Measurements from ENCODE around the gene MLN.

The MLN gene

DNA sequence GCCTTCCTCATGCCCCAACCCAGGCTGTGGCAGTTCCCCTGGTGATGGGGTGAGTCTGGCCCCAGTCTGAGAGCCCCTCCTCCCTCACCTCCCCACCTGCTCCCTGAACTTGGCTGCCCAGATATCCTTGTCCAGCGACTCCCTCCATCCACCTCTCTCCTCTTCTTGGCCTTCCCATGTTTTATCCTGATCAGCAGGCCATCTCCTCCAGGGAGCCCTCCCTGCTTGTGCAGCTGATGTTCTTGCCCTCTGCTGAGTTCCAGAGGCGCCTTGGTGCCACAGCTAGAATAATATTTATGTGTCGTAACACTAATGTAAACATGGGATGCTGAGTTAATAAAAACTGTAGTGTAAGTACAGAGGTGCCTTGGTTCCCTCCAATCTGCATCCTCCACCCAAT lies 46.7 kb downstream of the MLN start:
- TF ChIP-seq, protein P1, sequence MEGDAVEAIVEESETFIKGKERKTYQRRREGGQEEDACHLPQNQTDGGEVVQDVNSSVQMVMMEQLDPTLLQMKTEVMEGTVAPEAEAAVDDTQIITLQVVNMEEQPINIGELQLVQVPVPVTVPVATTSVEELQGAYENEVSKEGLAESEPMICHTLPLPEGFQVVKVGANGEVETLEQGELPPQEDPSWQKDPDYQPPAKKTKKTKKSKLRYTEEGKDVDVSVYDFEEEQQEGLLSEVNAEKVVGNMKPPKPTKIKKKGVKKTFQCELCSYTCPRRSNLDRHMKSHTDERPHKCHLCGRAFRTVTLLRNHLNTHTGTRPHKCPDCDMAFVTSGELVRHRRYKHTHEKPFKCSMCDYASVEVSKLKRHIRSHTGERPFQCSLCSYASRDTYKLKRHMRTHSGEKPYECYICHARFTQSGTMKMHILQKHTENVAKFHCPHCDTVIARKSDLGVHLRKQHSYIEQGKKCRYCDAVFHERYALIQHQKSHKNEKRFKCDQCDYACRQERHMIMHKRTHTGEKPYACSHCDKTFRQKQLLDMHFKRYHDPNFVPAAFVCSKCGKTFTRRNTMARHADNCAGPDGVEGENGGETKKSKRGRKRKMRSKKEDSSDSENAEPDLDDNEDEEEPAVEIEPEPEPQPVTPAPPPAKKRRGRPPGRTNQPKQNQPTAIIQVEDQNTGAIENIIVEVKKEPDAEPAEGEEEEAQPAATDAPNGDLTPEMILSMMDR (IDR thresholded peaks at IDR 0.05; ENCODE audit: insufficient read depth, missing control alignments), result no peak
- DNase-seq (ENCODE audit: insufficient read length, low spot score) (no peak), FAIRE-seq (no peak)

DNA sequence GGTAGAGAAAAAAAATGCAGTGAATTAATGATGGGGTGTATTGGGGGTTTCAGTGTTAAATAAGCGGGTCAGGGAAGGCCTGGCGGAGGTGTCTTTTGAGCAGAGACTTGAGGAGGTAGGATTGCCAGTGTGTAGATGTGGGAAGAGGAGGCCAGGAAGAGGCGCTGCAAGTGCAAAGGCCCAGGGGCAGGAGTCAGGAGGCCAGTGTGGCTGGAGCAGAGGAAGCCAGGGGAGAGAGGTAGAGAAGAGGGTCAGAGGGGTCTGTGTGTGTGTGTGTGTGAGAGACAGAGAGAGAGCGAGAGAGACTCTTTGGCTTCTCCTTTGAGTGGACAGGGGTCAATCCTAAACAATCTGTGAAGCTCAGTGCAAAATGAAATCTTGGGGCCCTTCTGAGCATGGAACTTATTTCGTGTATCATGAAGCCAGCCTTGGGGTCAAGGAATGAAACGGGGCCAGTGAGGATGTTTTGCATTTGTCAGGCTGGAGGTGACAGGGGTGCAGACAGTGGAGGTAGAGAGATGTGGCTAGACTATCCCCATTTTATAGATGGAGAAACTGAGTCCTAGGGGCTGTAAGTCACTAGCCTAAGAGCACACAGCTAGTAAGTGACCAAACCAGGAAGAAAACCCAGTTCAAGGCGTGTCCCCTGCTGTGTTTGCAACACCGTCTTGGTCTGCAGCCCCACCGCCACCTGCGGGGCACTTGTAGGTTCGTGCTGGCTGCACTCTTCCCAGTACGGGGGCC lies 47.4 kb downstream of the MLN start:
- DNase-seq (ENCODE audit: insufficient read length, low spot score) (no peak), FAIRE-seq (no peak)
- TF ChIP-seq, protein P1 (IDR thresholded peaks at IDR 0.05; ENCODE audit: insufficient read depth, missing control alignments), result no peak

DNA sequence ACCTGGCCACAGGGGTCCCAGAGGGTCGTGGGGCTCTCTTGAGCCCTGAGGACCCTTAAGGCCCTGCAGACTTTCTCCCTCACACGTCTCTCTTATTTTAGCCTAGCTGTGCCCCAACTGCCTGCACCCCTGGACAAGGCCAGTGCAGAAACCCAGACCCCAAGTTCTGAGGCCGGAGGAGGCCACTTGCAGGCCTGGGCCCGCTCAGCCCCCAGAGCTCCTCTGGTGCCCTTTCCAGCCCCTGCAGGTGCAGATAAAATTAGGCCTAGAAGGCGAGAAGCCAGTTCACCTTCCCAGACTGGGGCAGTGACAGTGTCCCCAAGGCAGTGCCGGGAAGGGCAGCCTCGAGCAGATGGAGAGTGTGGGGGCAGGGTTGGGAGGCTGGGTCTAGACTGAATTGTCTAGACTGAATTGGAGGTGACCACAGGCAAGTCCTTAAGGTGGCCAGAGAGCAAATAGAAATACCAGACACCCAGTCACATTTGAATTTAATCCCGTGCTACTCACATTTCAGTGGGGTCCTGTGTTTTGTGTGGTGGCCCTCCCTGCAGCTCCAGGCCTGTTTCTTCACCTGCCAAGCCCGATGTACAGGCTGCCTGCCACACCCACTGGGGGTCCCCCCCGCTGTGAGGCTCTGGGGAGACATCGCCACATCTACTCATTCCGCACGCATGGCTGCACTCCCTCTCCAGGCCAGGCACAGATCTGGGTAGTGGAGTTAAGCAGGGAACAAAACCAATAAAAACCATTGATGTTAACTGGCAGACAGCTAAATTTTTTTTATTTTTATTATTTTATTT lies 48.5 kb downstream of the MLN start:
- no peak for FAIRE-seq
- DNase-seq (ENCODE audit: insufficient read length, low spot score), result no peak
- TF ChIP-seq, protein P1 (IDR thresholded peaks at IDR 0.05; ENCODE audit: insufficient read depth, missing control alignments), result no peak

DNA sequence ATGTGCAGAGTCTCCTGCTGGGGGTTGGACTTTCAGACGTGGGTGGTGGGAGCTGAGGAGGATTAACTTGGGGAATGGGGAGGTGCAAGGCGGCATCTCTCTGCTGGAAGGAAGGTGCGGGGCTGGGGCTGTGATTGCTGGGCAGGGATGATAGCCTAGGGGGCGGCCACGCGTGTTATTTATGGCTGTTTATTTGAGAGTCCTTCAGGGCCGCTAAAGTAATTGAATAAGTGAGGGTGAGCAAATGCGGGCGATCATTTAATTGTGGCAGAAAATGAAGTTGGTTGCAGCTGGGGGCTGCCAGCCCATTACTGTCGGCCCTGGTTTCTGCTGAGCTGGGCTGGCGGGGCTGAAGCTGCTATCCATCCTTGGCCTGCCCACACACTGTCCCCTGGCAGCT lies 49.6 kb downstream of the MLN start:
- no peak for FAIRE-seq
- TF ChIP-seq, protein P1 (IDR thresholded peaks at IDR 0.05; ENCODE audit: insufficient read depth, missing control alignments), result no peak
- DNase-seq (ENCODE audit: insufficient read length, low spot score), result no peak

DNA sequence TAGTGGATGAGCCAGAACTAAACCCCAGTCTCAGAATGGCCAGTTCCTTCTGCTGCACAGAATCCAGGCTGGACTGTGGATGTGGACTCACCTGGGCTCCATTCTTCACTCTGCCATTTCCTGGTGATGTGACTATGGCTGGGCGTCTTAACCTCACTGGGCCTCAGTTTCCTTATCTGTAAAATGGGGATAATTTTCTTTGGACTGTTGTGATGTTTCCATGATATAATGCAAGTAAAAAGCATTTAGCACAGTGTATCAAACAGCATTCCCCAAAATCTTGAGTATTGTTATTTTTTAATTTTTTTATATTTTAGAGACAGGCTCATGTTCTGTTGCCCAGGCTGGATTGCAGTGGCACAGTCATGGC lies 51.2 kb downstream of the MLN start:
- DNase-seq (ENCODE audit: insufficient read length, low spot score) (no peak), FAIRE-seq (no peak)
- TF ChIP-seq, protein P1 (IDR thresholded peaks at IDR 0.05; ENCODE audit: insufficient read depth, missing control alignments), result no peak

DNA sequence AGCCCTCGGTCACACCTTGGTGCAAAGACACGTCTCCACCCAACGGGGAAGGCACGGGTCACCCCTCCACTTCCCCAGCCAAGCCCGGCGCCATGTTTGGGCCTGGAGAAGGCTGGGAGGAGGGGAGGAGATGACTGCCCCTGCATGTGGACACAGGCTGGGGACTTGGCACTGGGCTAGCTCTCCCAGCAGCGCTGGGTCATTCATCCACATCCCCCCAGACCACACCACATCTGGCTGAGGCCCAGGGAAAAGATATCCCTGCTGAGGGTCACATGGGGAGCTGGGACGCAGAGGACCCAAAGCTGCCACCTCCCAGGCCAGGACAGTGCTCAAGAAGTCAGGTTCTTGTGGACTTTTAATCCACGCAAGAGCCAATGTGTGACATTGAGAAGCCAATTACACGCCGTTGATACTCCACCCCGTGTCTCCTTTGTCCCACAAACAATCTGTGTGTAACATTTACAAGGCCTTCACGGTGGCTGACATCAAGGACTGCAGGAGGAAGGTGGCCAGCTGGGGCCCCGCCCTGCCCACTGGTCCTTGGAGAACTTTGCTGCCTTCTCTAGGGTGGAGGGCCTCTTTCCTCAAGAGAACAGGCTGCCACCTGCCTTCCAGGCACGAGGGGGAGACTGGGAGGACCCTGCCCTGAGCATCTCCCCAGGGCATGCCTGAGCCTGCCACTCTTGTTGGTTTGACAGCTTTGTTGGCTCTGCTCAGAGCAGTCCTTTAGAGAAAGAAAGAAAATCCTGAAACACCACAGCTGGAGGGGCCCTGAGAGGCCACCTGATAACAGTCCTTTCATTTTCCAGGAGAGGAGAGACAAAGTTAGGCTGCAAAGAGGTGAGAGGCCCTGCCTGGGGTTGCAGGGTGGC lies 51.8 kb downstream of the MLN start:
- FAIRE-seq (no peak), DNase-seq (ENCODE audit: insufficient read length, low spot score) (no peak)
- TF ChIP-seq, protein P1 (IDR thresholded peaks at IDR 0.05; ENCODE audit: insufficient read depth, missing control alignments), result no peak
